NCI-H526 (cell line): ENCODE results near the gene DGKK.
"Not testable (repeated sequence)": the region's sequence is repeated elsewhere in the genome, so short reads cannot be mapped to it uniquely, and the experiment has no call there.

ENCODE experiments used
- DNase-seq, 2 experiments: peaks; one replicate each; lab custom pipeline; 2025; lab: John Stamatoyannopoulos, UW

DGKK gene

DNA sequence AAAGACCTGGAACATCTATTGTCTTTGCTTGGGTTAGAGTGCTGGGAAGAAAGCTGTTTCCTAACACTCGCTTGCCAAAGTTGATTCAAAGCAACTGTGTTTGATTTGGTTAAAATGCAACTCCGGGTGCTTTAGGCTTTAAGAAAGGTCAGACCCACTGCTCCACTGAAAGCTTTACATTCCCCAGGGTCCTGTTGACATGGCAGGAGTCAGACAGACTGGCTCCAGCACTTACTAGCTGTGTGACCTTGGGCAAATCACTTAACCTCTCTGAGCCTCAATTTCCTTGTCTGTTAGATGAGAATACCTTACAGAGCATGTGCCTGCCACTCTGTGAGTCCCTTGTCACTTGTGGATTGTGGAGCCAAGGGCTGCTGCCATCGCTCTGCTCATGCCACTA lies 39.0 kb downstream of the DGKK start:
- no peak for DNase-seq

DNA sequence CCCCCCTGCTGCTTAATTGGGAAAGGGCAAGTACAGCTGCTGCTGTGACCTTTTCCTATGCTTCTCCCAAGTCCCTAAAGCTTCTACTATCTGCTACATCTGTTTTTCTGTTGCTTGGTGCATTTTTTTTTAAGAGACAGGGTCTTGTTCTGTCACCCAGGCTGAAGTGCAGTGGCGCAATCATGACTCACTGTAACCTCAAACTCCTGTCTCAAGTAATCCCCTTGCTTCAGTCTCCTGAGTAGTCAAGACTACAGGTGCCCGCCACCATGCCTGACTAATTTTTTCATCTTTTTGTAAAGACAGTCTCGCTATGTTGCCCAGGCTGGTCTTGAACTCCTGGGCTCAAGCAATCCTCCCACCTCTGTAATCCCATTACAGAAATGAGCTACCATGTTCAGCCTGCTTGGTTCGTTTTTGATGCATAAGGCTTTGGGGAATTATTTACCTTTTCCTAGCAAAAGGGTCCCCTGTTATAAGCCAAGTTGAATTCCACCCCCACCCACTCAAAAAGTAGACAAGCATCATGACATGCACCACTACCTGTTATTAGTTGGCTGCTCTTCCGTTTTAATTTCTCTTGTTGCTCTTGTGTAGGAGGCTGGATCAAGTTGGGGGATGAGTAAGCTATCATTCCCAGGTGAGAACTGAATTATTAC lies 39.6 kb downstream of the DGKK start:
- DNase-seq, result no peak

DNA sequence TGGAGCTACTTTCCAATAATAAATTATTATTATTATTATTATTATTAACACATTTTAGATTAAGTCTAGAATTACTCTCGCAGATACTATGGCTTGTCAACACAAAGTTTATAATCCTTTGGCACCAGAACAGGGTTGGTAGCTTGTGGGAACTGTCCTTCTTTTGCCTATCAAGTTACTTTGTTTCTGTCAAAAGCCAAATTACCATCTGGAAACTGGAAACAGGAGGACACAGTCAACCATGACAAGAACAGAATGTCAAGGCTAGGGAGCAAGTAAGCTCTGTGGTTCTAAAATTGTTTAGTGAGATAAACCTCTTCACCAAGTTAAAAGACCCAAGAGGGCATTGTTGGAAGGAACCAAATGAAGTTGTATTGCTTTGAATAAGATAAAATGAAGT lies 42.5 kb downstream of the DGKK start:
- DNase-seq, result no peak

DNA sequence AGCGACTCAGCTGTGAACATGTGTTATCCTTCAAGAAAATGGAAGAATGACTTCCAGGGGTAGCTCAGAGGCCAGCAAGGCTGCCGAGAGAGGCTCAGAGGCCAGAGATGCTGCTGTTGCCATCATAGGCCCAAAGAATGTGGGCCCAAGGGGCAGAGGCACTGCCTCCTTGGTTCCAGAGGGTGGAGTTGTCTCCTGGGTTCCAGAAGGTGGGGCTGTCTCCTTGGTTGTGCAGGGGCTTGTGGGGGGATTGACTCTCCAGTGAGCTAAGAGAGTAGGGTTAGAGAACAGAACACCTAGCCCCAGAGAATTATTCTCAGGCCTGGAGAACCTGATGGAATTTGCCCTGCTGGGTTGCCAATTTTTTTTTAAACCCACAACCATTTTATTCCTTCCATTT lies 62.6 kb downstream of the DGKK start:
- DNase-seq, result no peak

- no peak for DNase-seq
Measured at GRCh38 chrX:50403903-50404302, 66.7 kb downstream of the DGKK start.

DNA sequence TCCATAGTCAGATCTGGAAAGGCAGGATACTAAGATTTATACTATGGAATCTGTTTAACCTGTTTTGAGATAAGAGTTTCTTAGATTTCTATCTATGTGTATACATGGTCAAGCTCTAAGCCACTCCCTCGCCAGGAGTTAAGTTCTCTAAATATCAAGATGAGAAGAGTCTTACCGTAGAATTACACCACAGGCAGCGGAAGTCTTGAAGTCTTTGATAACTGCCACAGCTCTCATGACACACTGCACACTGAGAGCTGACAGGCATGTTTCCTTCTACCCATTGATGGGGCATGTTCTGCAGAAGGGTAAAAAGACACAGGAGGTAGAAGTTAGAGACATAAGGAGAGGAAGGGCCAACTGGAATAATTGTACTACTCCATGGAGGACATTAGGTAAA lies 67.7 kb downstream of the DGKK start:
- no peak for DNase-seq

GRCh38 chrX:50393902-50394301 lies 76.7 kb downstream of the DGKK start:
- DNase-seq, result no peak

GRCh38 chrX:50386520-50386919 lies 84.1 kb downstream of the DGKK start:
- no peak for DNase-seq

DNA sequence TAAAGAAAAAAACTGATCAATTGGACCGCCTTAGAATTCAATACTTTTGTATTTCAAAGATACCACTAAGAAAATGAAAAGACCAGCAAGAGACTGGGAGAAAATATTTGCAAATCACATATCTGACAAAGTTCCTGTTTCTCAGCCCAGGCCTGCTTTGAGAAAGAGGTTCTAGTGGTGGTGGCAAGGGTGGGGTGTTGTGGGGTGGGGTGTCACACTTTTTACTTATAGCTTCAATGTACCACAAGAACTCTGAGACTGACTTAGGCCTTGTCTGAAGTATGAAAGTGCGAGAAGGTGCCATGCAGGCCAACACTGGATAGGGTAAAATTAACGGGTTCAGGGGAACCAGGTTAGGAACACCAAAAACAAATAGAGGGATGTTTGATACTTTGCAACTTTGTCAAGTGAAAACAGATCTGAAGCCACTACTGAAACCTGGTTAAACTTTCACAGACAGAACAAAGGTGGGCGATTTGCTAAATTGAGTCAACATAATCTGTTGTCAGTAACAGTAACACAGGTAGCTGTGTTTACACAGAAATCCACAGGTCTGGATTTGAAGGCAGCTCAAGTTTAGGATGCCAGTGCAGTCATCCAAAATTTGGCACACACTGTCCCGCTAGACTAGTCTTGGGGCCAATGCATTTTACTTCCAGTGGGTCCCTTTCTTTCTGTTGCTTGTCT lies 88.8 kb downstream of the DGKK start:
- DNase-seq, result no peak

- no peak for DNase-seq
Measured at GRCh38 chrX:50375481-50376267, 95.0 kb downstream of the DGKK start.

DNA sequence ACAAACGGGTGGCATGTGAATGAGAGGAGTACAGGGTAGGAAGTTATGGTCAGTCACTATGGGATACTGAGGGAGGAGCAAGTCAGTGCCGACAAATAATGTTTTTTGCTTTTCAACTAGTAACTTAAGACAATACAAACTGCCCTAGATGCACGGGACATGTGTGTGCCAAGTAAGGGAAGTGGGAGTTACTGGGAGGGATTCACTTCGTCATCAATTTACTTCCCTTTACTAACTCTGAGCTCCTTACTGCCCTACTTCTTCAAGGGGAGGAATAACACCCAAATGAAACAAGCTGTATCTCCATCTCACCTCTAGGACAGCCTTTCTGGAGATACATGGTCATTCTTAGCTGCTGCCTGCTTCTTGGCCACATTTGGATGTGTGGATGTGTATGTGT lies 97.7 kb downstream of the DGKK start:
- no peak for DNase-seq

GRCh38 chrX:50343917-50344316 lies 126.7 kb downstream of the DGKK start:
- DNase-seq, result no peak

DNA sequence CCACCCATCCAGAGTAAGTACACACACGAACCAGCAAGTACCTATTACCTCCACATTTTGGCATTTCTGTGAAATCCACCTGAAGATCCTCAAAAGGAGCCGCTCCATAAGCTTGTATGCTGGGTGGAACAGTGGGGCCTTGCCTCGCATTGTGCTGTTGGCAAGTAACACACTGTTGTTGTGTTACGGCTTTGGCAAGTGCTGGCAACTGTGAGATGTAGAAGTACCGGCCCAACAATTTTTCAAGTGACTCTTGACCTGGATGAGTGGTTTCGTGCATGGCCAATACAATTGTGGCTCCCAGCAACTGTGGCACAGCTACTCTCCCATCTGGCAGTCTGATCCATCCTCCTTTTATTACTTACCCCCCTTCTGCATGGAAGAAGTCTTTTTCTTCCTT lies 137.3 kb downstream of the DGKK start:
- no peak for DNase-seq

GRCh38 chrX:50332668-50333067 lies 138.0 kb downstream of the DGKK start:
- DNase-seq, result not testable (repeated sequence)

DNA sequence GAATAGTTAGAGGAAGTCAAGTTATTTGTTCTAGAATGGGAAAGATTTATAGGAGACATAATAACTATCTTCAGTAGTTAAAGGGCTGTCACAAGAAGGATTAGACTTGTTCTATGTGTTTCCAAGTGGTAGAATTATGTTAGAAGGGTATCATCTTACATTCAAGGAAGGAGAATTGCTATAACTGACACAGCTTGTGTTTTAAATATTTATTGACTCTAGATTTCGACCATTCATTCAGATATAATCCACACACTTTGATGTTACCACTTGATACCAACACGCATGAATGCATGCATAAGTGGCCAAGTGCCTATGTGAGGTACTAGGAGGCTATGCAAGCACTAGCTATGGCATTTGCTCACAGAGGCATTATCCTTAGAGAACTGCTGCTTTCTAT lies 143.4 kb downstream of the DGKK start:
- no peak for DNase-seq
